Ishikawa (cell line): Measurements from ENCODE around the gene U2SURP.

Source experiments
- FOXM1 ChIP-seq: IDR thresholded peaks from 2 replicates; pipeline ENCODE4 v1.6.1; 2012; ENCODE audit warnings: low read depth, borderline replicate concordance
- MAX ChIP-seq: IDR thresholded peaks from 2 replicates; pipeline ENCODE4 v1.6.1; 2012
- NFIC ChIP-seq: IDR thresholded peaks from 2 replicates; pipeline ENCODE4 v1.6.1; 2012
- RAD21 ChIP-seq: IDR thresholded peaks from 2 replicates; pipeline ENCODE4 v1.6.1; 2012; ENCODE audit warnings: low read depth
- REST ChIP-seq: IDR thresholded peaks from 2 replicates; pipeline ENCODE4 v1.6.1; 2012; ENCODE audit warnings: low read depth, mild to moderate bottlenecking
- TAF1 ChIP-seq: IDR thresholded peaks from 2 replicates; pipeline ENCODE4 v1.6.1; 2012; ENCODE audit warnings: low read depth, mild to moderate bottlenecking
- YY1 ChIP-seq: IDR thresholded peaks from 2 replicates; pipeline ENCODE4 v1.6.1; 2012; ENCODE audit warnings: low read depth

- TF ChIP-seq MAX (no peak), YY1 (no peak), RAD21 (no peak), FOXM1 (no peak), NFIC (no peak), TAF1 (no peak), REST (no peak)
These were observed 100.5 kb downstream of the U2SURP start for GRCh38 chr3:143101792-143102381.
